ENCODE data around the gene PFKFB4.

- TF ChIP-seq FOXP2 (optimal IDR thresholded peaks at IDR 0.05; ENCODE audit: control extremely low read depth, extremely low read length, insufficient read depth) (no peak), POLR2AphosphoS5 (IDR thresholded peaks at IDR 0.05; ENCODE audit: borderline replicate concordance, low read depth, low read length) (no peak), EZH2 (IDR thresholded peaks at IDR 0.05) (no peak)
These were observed 42.0 kb downstream of the PFKFB4 start for GRCh38 chr3:48514431-48515227.

Measured in SK-N-MC (cell line).